Thyroid gland (tissue), 4 donors: ENCODE data around the gene GJC2.

Experiments
- POLR2A ChIP-seq, 2 donors: fragments of 450-650 bp; IDR thresholded peaks; one replicate each; pipeline ENCODE4 v1.6.1; 2017; ENCODE audit warnings: antibody characterized with exemption in 2 of 2, mild to moderate bottlenecking in 2 of 2, moderate library complexity in 1 of 2
- TF ChIP-seq, protein P1 (sequence below), 6 experiments: fragments of 200-600 bp in 3 of 6; fragments of 450-650 bp in 3 of 6; sonication (generic) in 3 of 6; IDR thresholded peaks; one replicate each; pipeline ENCODE4 v1.5.1; 2016 to 2019; ENCODE audit warnings: antibody characterized with exemption in 6 of 6, mild to moderate bottlenecking in 2 of 6, inconsistent platforms in 1 of 6, moderate library complexity in 1 of 6

DNA sequence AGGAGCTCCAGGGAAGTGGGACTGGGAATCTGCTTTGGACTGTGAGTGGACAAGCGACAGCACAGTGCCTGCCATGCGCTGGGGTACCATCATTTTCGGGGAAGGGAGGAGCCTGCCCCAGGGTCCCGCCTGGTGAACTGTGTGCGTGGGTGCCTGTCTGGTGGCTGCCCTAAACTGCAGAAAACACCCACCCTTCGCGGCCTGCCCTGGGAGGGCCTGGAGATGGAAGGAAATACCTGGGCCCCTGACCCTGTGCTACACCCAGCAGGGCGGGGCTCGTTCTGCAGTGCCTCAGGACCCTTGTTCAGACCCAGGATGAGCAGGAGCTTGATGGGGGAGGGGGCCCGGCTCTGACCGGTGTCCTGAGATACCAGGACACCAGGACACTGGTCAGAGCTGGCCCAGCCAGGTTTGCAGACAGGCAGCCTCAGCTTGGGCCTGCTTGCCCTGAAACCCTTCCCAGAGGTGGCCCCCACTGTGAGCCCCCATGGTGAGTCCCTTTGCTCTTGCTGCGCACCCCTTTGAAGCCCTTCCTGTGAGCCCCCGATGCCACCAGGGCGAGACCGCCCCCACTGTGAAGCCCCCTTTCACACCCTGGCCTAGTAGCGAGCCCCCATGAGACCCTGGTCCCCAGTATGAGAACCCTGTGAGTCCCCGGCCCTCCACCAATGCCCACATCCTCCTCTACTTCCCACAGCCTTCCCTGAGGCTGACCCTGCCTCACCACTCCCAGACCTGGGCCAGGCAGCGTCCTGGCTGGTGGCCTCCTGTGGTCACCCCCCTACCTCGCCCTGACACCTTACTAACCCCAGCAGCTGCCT lies 2.6 kb downstream of the GJC2 start:
- TF ChIP-seq, protein P1, sequence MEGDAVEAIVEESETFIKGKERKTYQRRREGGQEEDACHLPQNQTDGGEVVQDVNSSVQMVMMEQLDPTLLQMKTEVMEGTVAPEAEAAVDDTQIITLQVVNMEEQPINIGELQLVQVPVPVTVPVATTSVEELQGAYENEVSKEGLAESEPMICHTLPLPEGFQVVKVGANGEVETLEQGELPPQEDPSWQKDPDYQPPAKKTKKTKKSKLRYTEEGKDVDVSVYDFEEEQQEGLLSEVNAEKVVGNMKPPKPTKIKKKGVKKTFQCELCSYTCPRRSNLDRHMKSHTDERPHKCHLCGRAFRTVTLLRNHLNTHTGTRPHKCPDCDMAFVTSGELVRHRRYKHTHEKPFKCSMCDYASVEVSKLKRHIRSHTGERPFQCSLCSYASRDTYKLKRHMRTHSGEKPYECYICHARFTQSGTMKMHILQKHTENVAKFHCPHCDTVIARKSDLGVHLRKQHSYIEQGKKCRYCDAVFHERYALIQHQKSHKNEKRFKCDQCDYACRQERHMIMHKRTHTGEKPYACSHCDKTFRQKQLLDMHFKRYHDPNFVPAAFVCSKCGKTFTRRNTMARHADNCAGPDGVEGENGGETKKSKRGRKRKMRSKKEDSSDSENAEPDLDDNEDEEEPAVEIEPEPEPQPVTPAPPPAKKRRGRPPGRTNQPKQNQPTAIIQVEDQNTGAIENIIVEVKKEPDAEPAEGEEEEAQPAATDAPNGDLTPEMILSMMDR (IDR thresholded peaks at IDR 0.05): no peak
- TF ChIP-seq POLR2A (IDR thresholded peaks at IDR 0.05): no peak
